Keratinocyte (primary cell): ENCODE results near the gene TRIM8. TPM values are rescaled to one million over a fixed set of nuclear protein-coding genes. Genes with fewer than 3 reads are reported as not detected.

ENCODE experiments used
- DNase-seq: peaks from one replicate; pipeline ENCODE4 v3.0.0-alpha.2; 2011; ENCODE audit warnings: low read depth, missing footprints, low spot score
- FAIRE-seq: peaks from 2 replicates; lab custom pipeline; 2011; peaks lifted over from hg19 to GRCh38; lab: Jason Lieb, UNC
- H2AFZ ChIP-seq: 2 replicates; pipeline ENCODE4 v1.6.0; 2012; ENCODE audit warnings: low read length, control low read depth, inconsistent platforms; ENCODE audit not compliant: control insufficient read depth
- H3K27ac ChIP-seq: 2 replicates; pipeline ENCODE4 v1.5.1; 2011; ENCODE audit warnings: low read length; ENCODE audit not compliant: control insufficient read depth, insufficient read depth
- H3K27me3 ChIP-seq: 3 replicates; pipeline ENCODE4 v1.6.0; 2011; ENCODE audit warnings: low read length; ENCODE audit not compliant: control insufficient read depth, insufficient read depth; ENCODE audit errors: extremely low read depth
- H3K36me3 ChIP-seq, 2 experiments: 2 replicates in 1 of 2; 3 replicates in 1 of 2; pipeline ENCODE4 v1.5.1; 2011; ENCODE audit warnings: low read length in 2 of 2, mild to moderate bottlenecking in 1 of 2; ENCODE audit not compliant: control insufficient read depth in 2 of 2, insufficient read depth in 2 of 2; ENCODE audit errors: extremely low read depth in 1 of 2
- H3K4me1 ChIP-seq: 3 replicates; pipeline ENCODE4 v1.5.1; 2011; ENCODE audit warnings: low read length; ENCODE audit not compliant: control insufficient read depth, insufficient read depth; ENCODE audit errors: extremely low read depth
- H3K4me2 ChIP-seq: 3 replicates; pipeline ENCODE4 v1.6.0; 2011; ENCODE audit warnings: low read depth, low read length; ENCODE audit not compliant: control insufficient read depth, insufficient read depth; ENCODE audit errors: extremely low read depth
- H3K4me3 ChIP-seq, 3 experiments: fragments of 200-600 bp in 1 of 3; sonication (generic) in 1 of 3; 2 replicates in 2 of 3; 3 replicates in 1 of 3; pipeline ENCODE4 v1.5.1; 2011 to 2016; ENCODE audit warnings: low read length in 3 of 3, mild to moderate bottlenecking in 3 of 3, control low read depth in 2 of 3, inconsistent platforms in 1 of 3, low read depth in 1 of 3, mixed read lengths in 1 of 3, mixed run types in 1 of 3, moderate library complexity in 1 of 3; ENCODE audit not compliant: control insufficient read depth in 2 of 3, insufficient read depth in 2 of 3; ENCODE audit errors: extremely low read depth in 1 of 3
- H3K79me2 ChIP-seq: 2 replicates; pipeline ENCODE4 v1.6.0; 2012; ENCODE audit warnings: low read length; ENCODE audit not compliant: control insufficient read depth, insufficient read depth
- H3K9ac ChIP-seq: 3 replicates; pipeline ENCODE4 v1.6.0; 2011; ENCODE audit warnings: low read length; ENCODE audit not compliant: control insufficient read depth, insufficient read depth; ENCODE audit errors: extremely low read depth
- H3K9me1 ChIP-seq: 3 replicates; pipeline ENCODE4 v1.6.0; 2011; ENCODE audit warnings: low read length; ENCODE audit not compliant: control insufficient read depth, insufficient read depth; ENCODE audit errors: extremely low read depth
- H3K9me3 ChIP-seq: 2 replicates; pipeline ENCODE4 v1.5.1; 2012; ENCODE audit warnings: low read depth, low read length; ENCODE audit not compliant: control insufficient read depth
- H4K20me1 ChIP-seq: 3 replicates; pipeline ENCODE4 v1.6.0; 2011; ENCODE audit warnings: low read length; ENCODE audit not compliant: control insufficient read depth, insufficient read depth; ENCODE audit errors: extremely low read depth
- EZH2 ChIP-seq: IDR thresholded peaks from one replicate; pipeline ENCODE4 v1.6.1; 2012; ENCODE audit warnings: inconsistent platforms, mild to moderate bottlenecking, low read length, moderate library complexity
- dilution Hi-C: fragments of 300-500 bp; cut with MboI; formaldehyde crosslinking; loops from one replicate; pipeline ENCODE4 v1.7.0; 2020; ENCODE audit warnings: low sequenced_read_pairs; ENCODE audit not compliant: extremely low pct_ligation_motif_present
- polyA plus RNA-seq, 5 experiments: library from polyadenylated mRNA; depleted of rRNA in 3 of 5; stranded (reverse) in 3 of 5; stranded (forward) in 1 of 5; unstranded in 1 of 5; fragments of >200 nt; gene quantifications; 1 replicate in 1 of 5; 2 replicates in 3 of 5; 3 replicates in 1 of 5; pipeline versions ENCODE4 v1.2.1 to v1.2.3, GENCODE V29; 2011 to 2012; ENCODE audit warnings: missing spikeins in 2 of 5, low read depth in 1 of 5, low replicate concordance in 1 of 5
- TF ChIP-seq, protein P1 (sequence below), 3 experiments: IDR thresholded peaks in 1 of 3; conservative IDR thresholded peaks in 1 of 3; optimal IDR thresholded peaks in 1 of 3; 2 replicates in 2 of 3; 3 replicates in 1 of 3; pipeline versions ENCODE3 to v1.5.1; 2011; ENCODE audit warnings: low read length in 3 of 3, mild to moderate bottlenecking in 3 of 3, moderate library complexity in 2 of 3, control low read depth in 1 of 3, inconsistent platforms in 1 of 3; ENCODE audit not compliant: insufficient read depth in 2 of 3; ENCODE audit errors: extremely low read depth in 1 of 3

The TRIM8 gene
- polyA plus RNA-seq, 1 donor (not counting 4 experiments of a cell fraction or from before 2014, with no cell fraction given) = 24.8 TPM

GRCh38 chr10:102603946-102604345, 40.3 kb upstream of the TRIM8 start:
- DNase-seq (no peak), FAIRE-seq (no peak)
- no peaks in the 10 kb centered on the region for H3K27me3 ChIP-seq
- H3K79me2 ChIP-seq = no peaks in the 10 kb centered on the region
- H3K9me3 ChIP-seq = no peaks in the 10 kb centered on the region
- H3K4me1 ChIP-seq = peaks cover 23% of the 10 kb centered on the region
- dilution Hi-C loops = no loop called here
- no peak for TF ChIP-seq EZH2
- TF ChIP-seq, protein P1, sequence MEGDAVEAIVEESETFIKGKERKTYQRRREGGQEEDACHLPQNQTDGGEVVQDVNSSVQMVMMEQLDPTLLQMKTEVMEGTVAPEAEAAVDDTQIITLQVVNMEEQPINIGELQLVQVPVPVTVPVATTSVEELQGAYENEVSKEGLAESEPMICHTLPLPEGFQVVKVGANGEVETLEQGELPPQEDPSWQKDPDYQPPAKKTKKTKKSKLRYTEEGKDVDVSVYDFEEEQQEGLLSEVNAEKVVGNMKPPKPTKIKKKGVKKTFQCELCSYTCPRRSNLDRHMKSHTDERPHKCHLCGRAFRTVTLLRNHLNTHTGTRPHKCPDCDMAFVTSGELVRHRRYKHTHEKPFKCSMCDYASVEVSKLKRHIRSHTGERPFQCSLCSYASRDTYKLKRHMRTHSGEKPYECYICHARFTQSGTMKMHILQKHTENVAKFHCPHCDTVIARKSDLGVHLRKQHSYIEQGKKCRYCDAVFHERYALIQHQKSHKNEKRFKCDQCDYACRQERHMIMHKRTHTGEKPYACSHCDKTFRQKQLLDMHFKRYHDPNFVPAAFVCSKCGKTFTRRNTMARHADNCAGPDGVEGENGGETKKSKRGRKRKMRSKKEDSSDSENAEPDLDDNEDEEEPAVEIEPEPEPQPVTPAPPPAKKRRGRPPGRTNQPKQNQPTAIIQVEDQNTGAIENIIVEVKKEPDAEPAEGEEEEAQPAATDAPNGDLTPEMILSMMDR (optimal IDR thresholded peaks at IDR 0.05 in 1 of 3, IDR thresholded peaks at IDR 0.05 in 1 of 3, conservative IDR thresholded peaks at IDR 0.05 in 1 of 3; ENCODE audit: extremely low read depth in 1 of 3, insufficient read depth in 2 of 3, low read length in 3 of 3) = no peak
- no peak overlapping the region for H3K4me3 ChIP-seq
- H2AFZ ChIP-seq = no peak overlapping the region
- peaks cover 6 to 13% of the 10 kb centered on the region in 2 experiments for H3K36me3 ChIP-seq
- peak overlapping the region; percentile 69 for H3K27ac ChIP-seq
- no peak overlapping the region for H3K9ac ChIP-seq
- peak overlapping the region; percentile 42 for H3K4me2 ChIP-seq
- no peaks in the 10 kb centered on the region for H4K20me1 ChIP-seq
- H3K9me1 ChIP-seq = no peaks in the 10 kb centered on the region

DNA sequence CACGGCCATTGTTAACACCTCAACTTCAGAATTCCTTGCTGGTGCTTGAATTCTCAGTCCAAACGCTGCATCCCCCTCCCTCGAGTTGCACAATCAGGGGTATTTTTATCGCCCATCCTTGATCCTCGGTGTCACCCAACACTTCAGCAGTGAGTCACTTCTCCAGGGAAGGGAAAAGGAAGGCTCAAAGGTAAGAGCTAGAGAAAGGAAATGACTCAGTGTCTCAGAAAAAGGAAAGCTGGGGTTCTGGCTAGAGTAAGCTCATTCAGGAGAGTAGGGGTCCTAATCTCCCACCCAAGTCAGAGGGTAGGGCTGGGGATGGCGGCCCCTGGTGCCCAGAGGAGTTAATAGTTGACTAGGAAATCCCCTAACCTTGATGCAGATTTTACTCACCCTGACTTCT, 39.8 kb upstream of the TRIM8 start:
- Histone ChIP-seq H3K4me3 (no peak overlapping the region), H3K27ac (peak overlapping the region; percentile 69), H3K9me1 (no peaks in the 10 kb centered on the region), H3K27me3 (no peaks in the 10 kb centered on the region), H3K4me1 (peaks cover 23% of the 10 kb centered on the region), H2AFZ (no peak overlapping the region), H3K9me3 (no peaks in the 10 kb centered on the region), H3K4me2 (peak overlapping the region; percentile 42), H3K36me3 (peaks cover 3 to 9% of the 10 kb centered on the region in 2 experiments), H3K79me2 (no peaks in the 10 kb centered on the region), H4K20me1 (no peaks in the 10 kb centered on the region), H3K9ac (peak overlapping the region; percentile 16)
- dilution Hi-C loops = no loop called here
- TF ChIP-seq, protein P1 (optimal IDR thresholded peaks at IDR 0.05 in 1 of 3, IDR thresholded peaks at IDR 0.05 in 1 of 3, conservative IDR thresholded peaks at IDR 0.05 in 1 of 3; ENCODE audit: extremely low read depth in 1 of 3, insufficient read depth in 2 of 3, low read length in 3 of 3) = no peak
- TF ChIP-seq EZH2 = no peak
- no peak for DNase-seq
- FAIRE-seq = peak; percentile 90
